Trophoblast cell (in vitro differentiated cells and primary cell): ENCODE data around the gene TLR2.

Experiments used
- DNase-seq, 2 donors: peaks; one replicate each; pipeline ENCODE4 v3.0.0-alpha.2; 2016
- H2AFZ ChIP-seq: 2 replicates; pipeline ENCODE4 v1.6.1; 2013; ENCODE audit warnings: low read length, moderate library complexity, mild to moderate bottlenecking; ENCODE audit not compliant: insufficient read depth, poor library complexity
- H2AK5ac ChIP-seq: 2 replicates; pipeline ENCODE4 v1.6.1; 2013; ENCODE audit warnings: mild to moderate bottlenecking, low read length
- H2BK120ac ChIP-seq: 2 replicates; pipeline ENCODE4 v1.6.1; 2013; ENCODE audit warnings: low read length, mild to moderate bottlenecking, moderate library complexity; ENCODE audit not compliant: insufficient read depth, poor library complexity
- H2BK12ac ChIP-seq: 2 replicates; pipeline ENCODE4 v1.6.1; 2013; ENCODE audit warnings: mild to moderate bottlenecking, low read length, moderate library complexity
- H2BK5ac ChIP-seq: 2 replicates; pipeline ENCODE4 v1.6.1; 2013; ENCODE audit warnings: low read length, low read depth, moderate library complexity, mild to moderate bottlenecking; ENCODE audit not compliant: poor library complexity
- H3K14ac ChIP-seq: 2 replicates; pipeline ENCODE4 v1.6.1; 2013; ENCODE audit warnings: mild to moderate bottlenecking, low read length
- H3K18ac ChIP-seq: 2 replicates; pipeline ENCODE4 v1.6.1; 2013; ENCODE audit warnings: mild to moderate bottlenecking, low read length
- H3K23ac ChIP-seq: 2 replicates; pipeline ENCODE4 v1.6.1; 2013; ENCODE audit warnings: low read length
- H3K27ac ChIP-seq: 2 replicates; pipeline ENCODE4 v1.5.1; 2013; ENCODE audit warnings: low read depth, mild to moderate bottlenecking, inconsistent platforms, low read length, moderate library complexity
- H3K27me3 ChIP-seq: 2 replicates; pipeline ENCODE4 v1.6.1; 2013; ENCODE audit warnings: inconsistent platforms, mild to moderate bottlenecking, low read length, moderate library complexity; ENCODE audit not compliant: insufficient read depth
- H3K36me3 ChIP-seq, 2 experiments: 1 replicate in 1 of 2; 2 replicates in 1 of 2; pipeline ENCODE4 v1.6.1; 2013; ENCODE audit warnings: low read length in 2 of 2, mild to moderate bottlenecking in 2 of 2, moderate library complexity in 1 of 2; ENCODE audit not compliant: insufficient read depth in 2 of 2, control insufficient read depth in 1 of 2
- H3K4ac ChIP-seq: 2 replicates; pipeline ENCODE4 v1.6.1; 2013; ENCODE audit warnings: low read depth, mild to moderate bottlenecking, low read length, moderate library complexity
- H3K4me1 ChIP-seq, 2 experiments: 1 replicate in 1 of 2; 2 replicates in 1 of 2; pipeline ENCODE4 v1.6.1; 2013; ENCODE audit warnings: low read length in 2 of 2, mild to moderate bottlenecking in 2 of 2, moderate library complexity in 1 of 2; ENCODE audit not compliant: insufficient read depth in 2 of 2, control insufficient read depth in 1 of 2
- H3K4me2 ChIP-seq: 2 replicates; pipeline ENCODE4 v1.6.1; 2013; ENCODE audit warnings: inconsistent platforms, mild to moderate bottlenecking, low read length, moderate library complexity
- H3K4me3 ChIP-seq: 2 replicates; pipeline ENCODE4 v1.5.1; 2013; ENCODE audit warnings: mild to moderate bottlenecking, low read depth, low read length, inconsistent platforms
- H3K79me1 ChIP-seq: one replicate; pipeline ENCODE4 v1.6.1; 2013; ENCODE audit warnings: low read length
- H3K79me2 ChIP-seq: 2 replicates; pipeline ENCODE4 v1.6.1; 2013; ENCODE audit warnings: low read length, mild to moderate bottlenecking; ENCODE audit not compliant: control insufficient read depth, insufficient read depth, poor library complexity
- H3K9ac ChIP-seq: 2 replicates; pipeline ENCODE4 v1.6.1; 2013; ENCODE audit warnings: mild to moderate bottlenecking, low read length
- H3K9me3 ChIP-seq: 2 replicates; pipeline ENCODE4 v1.6.1; 2013; ENCODE audit warnings: low read depth, mild to moderate bottlenecking, control low read depth, inconsistent platforms, low read length; ENCODE audit not compliant: insufficient read depth
- H4K12ac ChIP-seq: 2 replicates; pipeline ENCODE4 v1.6.1; 2013; ENCODE audit warnings: low read depth, mild to moderate bottlenecking, low read length, moderate library complexity
- H4K8ac ChIP-seq: 2 replicates; pipeline ENCODE4 v1.6.1; 2013; ENCODE audit warnings: low read depth, mild to moderate bottlenecking, low read length, moderate library complexity
- H4K91ac ChIP-seq: one replicate; pipeline ENCODE4 v1.6.1; 2013; ENCODE audit warnings: low read depth, mild to moderate bottlenecking, low read length, moderate library complexity
- WGBS: extraction: QIAGEN DNeasy Blood & Tissue Kit; methylation state at CpG from one replicate; pipeline ENCODE4 v1.1.7; 2013; ENCODE audit warnings: missing lambda C conversion rate; ENCODE audit not compliant: insufficient read length, insufficient coverage; ENCODE audit errors: extremely low coverage; 5-methylcytosine and 5-hydroxymethylcytosine counted together

The TLR2 gene

DNA sequence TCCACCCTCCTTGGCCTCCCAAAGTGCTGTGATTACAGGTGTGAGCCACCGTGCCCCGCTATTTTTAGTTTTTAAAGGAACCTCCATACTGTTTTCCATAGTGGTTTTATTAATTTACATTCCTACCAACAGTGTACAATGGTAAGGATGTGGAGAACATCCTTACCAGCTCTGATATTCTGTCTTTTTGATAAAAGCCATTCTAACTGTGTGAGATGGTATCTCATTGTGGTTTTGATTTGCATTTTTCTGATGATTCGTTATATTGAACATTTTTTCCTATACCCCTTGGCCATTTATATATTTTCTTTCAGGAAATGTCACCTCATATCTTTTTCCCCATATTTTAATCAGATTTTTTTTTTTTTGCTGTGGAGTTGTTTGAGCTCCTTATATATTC is 14.2 kb upstream of the TLR2 start:
- Histone ChIP-seq H4K91ac (no peak overlapping the region), H3K9me3 (peaks cover 2% of the 10 kb centered on the region), H4K8ac (no peak overlapping the region), H3K23ac (no peak overlapping the region), H3K27me3 (no peaks in the 10 kb centered on the region), H3K14ac (no peak overlapping the region), H3K4me3 (no peak overlapping the region), H3K79me2 (no peaks in the 10 kb centered on the region), H3K18ac (no peak overlapping the region), H2AK5ac (no peak overlapping the region), H2BK5ac (no peak overlapping the region), H4K12ac (no peak overlapping the region), H3K9ac (no peak overlapping the region), H3K79me1 (no peaks in the 10 kb centered on the region), H2AFZ (no peak overlapping the region), H3K4ac (no peak overlapping the region), H3K27ac (no peak overlapping the region), H3K4me1 (no peaks in the 10 kb centered on the region), H2BK120ac (no peak overlapping the region), H3K36me3 (no peaks in the 10 kb centered on the region), H3K4me2 (no peak overlapping the region), H2BK12ac (no peak overlapping the region)
- WGBS, result no CpG with 5 or more reads among the region's 3 CpGs
- DNase-seq, result no peak

DNA sequence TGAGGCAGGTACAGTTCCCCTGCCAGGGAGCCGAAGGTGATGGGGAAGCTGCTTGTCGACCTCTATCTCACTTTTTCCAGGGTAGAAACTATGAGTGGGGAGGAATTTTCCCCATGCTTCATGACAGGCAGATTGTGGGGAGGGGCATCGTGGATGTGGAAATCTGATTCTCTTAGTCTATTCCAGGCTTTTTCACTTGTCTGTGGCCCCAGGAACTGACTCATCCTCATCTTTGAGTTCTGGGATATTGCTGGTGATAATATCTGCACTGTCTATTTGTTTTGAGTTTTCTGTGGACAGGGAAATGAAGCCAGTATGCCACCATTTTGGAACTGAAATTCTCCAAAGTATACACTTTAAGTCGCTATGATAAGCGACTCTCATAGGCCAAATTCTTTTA is 7.6 kb upstream of the TLR2 start:
- H3K9me3 ChIP-seq, result no peaks in the 10 kb centered on the region
- H2AFZ ChIP-seq, result no peak overlapping the region
- no peak overlapping the region for H4K12ac ChIP-seq
- H3K79me2 ChIP-seq, result no peaks in the 10 kb centered on the region
- no peak for DNase-seq
- no peaks in the 10 kb centered on the region for H3K79me1 ChIP-seq
- H3K14ac ChIP-seq, result no peak overlapping the region
- no peak overlapping the region for H2BK120ac ChIP-seq
- H3K27me3 ChIP-seq, result no peaks in the 10 kb centered on the region
- no peak overlapping the region for H3K4me3 ChIP-seq
- no peak overlapping the region for H3K9ac ChIP-seq
- H4K8ac ChIP-seq, result no peak overlapping the region
- H3K18ac ChIP-seq, result no peak overlapping the region
- no peak overlapping the region for H4K91ac ChIP-seq
- no peak overlapping the region for H2BK5ac ChIP-seq
- no peak overlapping the region for H2AK5ac ChIP-seq
- H3K27ac ChIP-seq, result no peak overlapping the region
- no CpG with 5 or more reads among the region's 5 CpGs for WGBS
- H3K4ac ChIP-seq, result no peak overlapping the region
- H3K4me2 ChIP-seq, result no peak overlapping the region
- H3K4me1 ChIP-seq, result no peaks in the 10 kb centered on the region
- H2BK12ac ChIP-seq, result no peak overlapping the region
- H3K36me3 ChIP-seq, result no peaks in the 10 kb centered on the region
- no peak overlapping the region for H3K23ac ChIP-seq

DNA sequence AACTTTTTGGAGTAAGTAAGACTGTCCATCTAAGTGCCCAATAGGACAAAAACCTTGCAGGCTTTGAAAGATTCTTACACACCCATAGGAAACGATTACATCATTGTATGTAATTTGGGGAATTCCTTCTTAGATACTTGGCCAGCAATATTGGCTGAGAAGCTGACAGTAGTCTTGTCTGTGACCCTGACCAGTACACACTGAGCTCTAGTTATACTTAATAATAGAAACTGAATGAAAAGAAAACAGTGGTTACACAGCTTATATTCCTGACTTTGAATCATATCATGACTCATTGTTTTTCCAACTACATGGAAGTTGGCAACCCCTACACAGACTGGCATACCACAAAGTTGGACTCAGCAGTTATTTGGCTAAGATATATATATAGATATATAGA is 7.1 kb upstream of the TLR2 start:
- H3K9me3 ChIP-seq, result no peaks in the 10 kb centered on the region
- no peaks in the 10 kb centered on the region for H3K4me1 ChIP-seq
- H3K4me3 ChIP-seq, result no peak overlapping the region
- WGBS, result no CpG with 5 or more reads among the region's 1 CpG
- H3K4me2 ChIP-seq, result no peak overlapping the region
- H2BK12ac ChIP-seq, result no peak overlapping the region
- H3K4ac ChIP-seq, result no peak overlapping the region
- H4K8ac ChIP-seq, result no peak overlapping the region
- peak in 1 of 2 donors; percentile 32 for DNase-seq
- H3K18ac ChIP-seq, result no peak overlapping the region
- H3K14ac ChIP-seq, result no peak overlapping the region
- H3K23ac ChIP-seq, result no peak overlapping the region
- no peaks in the 10 kb centered on the region for H3K36me3 ChIP-seq
- no peaks in the 10 kb centered on the region for H3K79me1 ChIP-seq
- no peak overlapping the region for H2AFZ ChIP-seq
- no peak overlapping the region for H3K27ac ChIP-seq
- no peak overlapping the region for H4K91ac ChIP-seq
- H3K79me2 ChIP-seq, result no peaks in the 10 kb centered on the region
- H3K27me3 ChIP-seq, result no peaks in the 10 kb centered on the region
- no peak overlapping the region for H2AK5ac ChIP-seq
- H4K12ac ChIP-seq, result no peak overlapping the region
- no peak overlapping the region for H2BK5ac ChIP-seq
- no peak overlapping the region for H2BK120ac ChIP-seq
- H3K9ac ChIP-seq, result no peak overlapping the region

- H4K91ac ChIP-seq, result no peak overlapping the region
- peaks cover 13% of the 10 kb centered on the region for H3K27me3 ChIP-seq
- no CpG with 5 or more reads among the region's 6 CpGs for WGBS
- H4K8ac ChIP-seq, result no peak overlapping the region
- H2BK120ac ChIP-seq, result no peak overlapping the region
- no peak overlapping the region for H2BK5ac ChIP-seq
- no peaks in the 10 kb centered on the region for H3K79me2 ChIP-seq
- no peak overlapping the region for H3K4ac ChIP-seq
- H2AFZ ChIP-seq, result no peak overlapping the region
- no peak overlapping the region for H4K12ac ChIP-seq
- no peak overlapping the region for H3K23ac ChIP-seq
- no peak overlapping the region for H2BK12ac ChIP-seq
- DNase-seq, result no peak
- no peak overlapping the region for H2AK5ac ChIP-seq
- no peak overlapping the region for H3K14ac ChIP-seq
- H3K36me3 ChIP-seq, result no peaks in the 10 kb centered on the region
- H3K9ac ChIP-seq, result no peak overlapping the region
- H3K27ac ChIP-seq, result no peak overlapping the region
- H3K79me1 ChIP-seq, result no peaks in the 10 kb centered on the region
- H3K4me1 ChIP-seq, result peaks cover 6 to 8% of the 10 kb centered on the region in 2 experiments
- no peak overlapping the region for H3K4me3 ChIP-seq
- H3K9me3 ChIP-seq, result peaks cover 1% of the 10 kb centered on the region
- no peak overlapping the region for H3K4me2 ChIP-seq
- no peak overlapping the region for H3K18ac ChIP-seq
These were observed 4.6 kb upstream of the TLR2 start for GRCh38 chr4:153679486-153679885.
